KOPT-K1 (cell line): ENCODE results near the gene CACNA2D1.
"Not testable (repeated sequence)": the region's sequence is repeated elsewhere in the genome, so short reads cannot be mapped to it uniquely, and the experiment has no call there.

ENCODE experiments used
- H3K27ac ChIP-seq: fragments of 200-600 bp; sonication (generic); 2 replicates; pipeline ENCODE4 v1.5.1; 2016; ENCODE audit warnings: antibody characterized with exemption, mild to moderate bottlenecking, low read depth, low read length; ENCODE audit not compliant: poor library complexity, severe bottlenecking
- H3K36me3 ChIP-seq: fragments of 200-600 bp; sonication (generic); 2 replicates; pipeline ENCODE4 v1.5.1; 2017; ENCODE audit warnings: antibody characterized with exemption, mild to moderate bottlenecking, low read length, moderate library complexity; ENCODE audit not compliant: insufficient read depth
- H3K9me3 ChIP-seq: fragments of 200-600 bp; sonication (generic); 2 replicates; pipeline ENCODE4 v1.5.1; 2017; ENCODE audit warnings: antibody characterized with exemption, low read length, mild to moderate bottlenecking; ENCODE audit not compliant: insufficient read depth, poor library complexity, severe bottlenecking

The CACNA2D1 gene

GRCh38 chr7:82156893-82157292 lies 286.7 kb downstream of the CACNA2D1 start:
- no peaks in the 10 kb centered on the region for H3K9me3 ChIP-seq
- no peak overlapping the region for H3K27ac ChIP-seq
- no peaks in the 10 kb centered on the region for H3K36me3 ChIP-seq

- Histone ChIP-seq H3K27ac (no peak overlapping the region), H3K9me3 (no peaks in the 10 kb centered on the region), H3K36me3 (no peaks in the 10 kb centered on the region)
Observed at GRCh38 chr7:82156168-82156567, 287.4 kb downstream of the CACNA2D1 start.

- no peaks in the 10 kb centered on the region for H3K36me3 ChIP-seq
- H3K9me3 ChIP-seq, result no peaks in the 10 kb centered on the region
- H3K27ac ChIP-seq, result no peak overlapping the region
Observed at GRCh38 chr7:82154728-82155127, 288.8 kb downstream of the CACNA2D1 start.

- Histone ChIP-seq H3K27ac (no peak overlapping the region), H3K9me3 (no peaks in the 10 kb centered on the region), H3K36me3 (no peaks in the 10 kb centered on the region)
Observed at GRCh38 chr7:82153776-82154175, 289.8 kb downstream of the CACNA2D1 start.

GRCh38 chr7:82152858-82153257 lies 290.7 kb downstream of the CACNA2D1 start:
- no peaks in the 10 kb centered on the region for H3K36me3 ChIP-seq
- H3K9me3 ChIP-seq, result no peaks in the 10 kb centered on the region
- no peak overlapping the region for H3K27ac ChIP-seq

- Histone ChIP-seq H3K9me3 (no peaks in the 10 kb centered on the region), H3K36me3 (no peaks in the 10 kb centered on the region), H3K27ac (no peak overlapping the region)
Observed at GRCh38 chr7:82146491-82146890, 297.1 kb downstream of the CACNA2D1 start.

- Histone ChIP-seq H3K9me3 (no peaks in the 10 kb centered on the region), H3K36me3 (no peaks in the 10 kb centered on the region), H3K27ac (no peak overlapping the region)
Observed at GRCh38 chr7:82142263-82142864, 301.2 kb downstream of the CACNA2D1 start.

- no peaks in the 10 kb centered on the region for H3K9me3 ChIP-seq
- no peaks in the 10 kb centered on the region for H3K36me3 ChIP-seq
- no peak overlapping the region for H3K27ac ChIP-seq
Observed at GRCh38 chr7:82141427-82141826, 302.1 kb downstream of the CACNA2D1 start.

- not testable (repeated sequence) for H3K36me3 ChIP-seq, H3K9me3 ChIP-seq, H3K27ac ChIP-seq
Observed at GRCh38 chr7:82140608-82141007, 303.0 kb downstream of the CACNA2D1 start.

- Histone ChIP-seq H3K36me3 (no peaks in the 10 kb centered on the region), H3K27ac (no peak overlapping the region), H3K9me3 (no peaks in the 10 kb centered on the region)
Observed at GRCh38 chr7:82131215-82131614, 312.4 kb downstream of the CACNA2D1 start.

GRCh38 chr7:82129091-82129490 lies 314.5 kb downstream of the CACNA2D1 start:
- H3K36me3 ChIP-seq, result no peaks in the 10 kb centered on the region
- H3K27ac ChIP-seq, result no peak overlapping the region
- H3K9me3 ChIP-seq, result peaks cover 6% of the 10 kb centered on the region

GRCh38 chr7:82128546-82128945 lies 315.0 kb downstream of the CACNA2D1 start:
- H3K9me3 ChIP-seq, result peaks cover 8% of the 10 kb centered on the region
- H3K36me3 ChIP-seq, result no peaks in the 10 kb centered on the region
- H3K27ac ChIP-seq, result no peak overlapping the region

GRCh38 chr7:82126576-82126975 lies 317.0 kb downstream of the CACNA2D1 start:
- Histone ChIP-seq H3K27ac (no peak overlapping the region), H3K9me3 (peaks cover 8% of the 10 kb centered on the region), H3K36me3 (no peaks in the 10 kb centered on the region)

GRCh38 chr7:82124445-82124844 lies 319.1 kb downstream of the CACNA2D1 start:
- Histone ChIP-seq H3K27ac (no peak overlapping the region), H3K36me3 (no peaks in the 10 kb centered on the region), H3K9me3 (peaks cover 8% of the 10 kb centered on the region)

GRCh38 chr7:82122275-82122674 lies 321.3 kb downstream of the CACNA2D1 start:
- no peaks in the 10 kb centered on the region for H3K36me3 ChIP-seq
- H3K27ac ChIP-seq, result no peak overlapping the region
- H3K9me3 ChIP-seq, result peaks cover 8% of the 10 kb centered on the region

- Histone ChIP-seq H3K36me3 (no peaks in the 10 kb centered on the region), H3K27ac (no peak overlapping the region), H3K9me3 (no peaks in the 10 kb centered on the region)
Observed at GRCh38 chr7:82114237-82114636, 329.3 kb downstream of the CACNA2D1 start.
